ENCODE results near the gene OMP. TPM values are rescaled to one million over a fixed set of nuclear protein-coding genes. Genes with fewer than 3 reads are reported as not detected.
A peak's percentile ranks its signal among the peaks of the same experiment; 100 is the strongest.

The OMP gene
- total and polyA plus RNA-seq, 2 of the 13 experiments (the other 11 are each of a cell fraction or from before 2014, with no cell fraction given) = not detected

- H3K9ac ChIP-seq (ENCODE audit: insufficient read depth, low read depth, low read length) = no peak overlapping the region
- peak; percentile 92 for TF ChIP-seq ZNF768 (CRISPR knock-in tag; IDR thresholded peaks at IDR 0.05)
- TF ChIP-seq ZKSCAN1 (IDR thresholded peaks at IDR 0.05; ENCODE audit: low read length) = no peak
- ATAC-seq (peak; percentile 26), DNase-seq (ENCODE audit: low spot score) (no peak), FAIRE-seq (no peak)
- peaks cover 28% of the 10 kb centered on the region for H3K4me1 ChIP-seq (ENCODE audit: insufficient read depth, low read length)
- in situ Hi-C loops (cut with HindIII; ENCODE audit: extremely low pct_ligation_motif_present, low pct_unique_long_range_greater_than_20kb) = no loop called here
- no TSS peak for BruUV-seq (replicated peaks)
- H3K79me2 ChIP-seq (ENCODE audit: insufficient read depth, low read length) = no peaks in the 10 kb centered on the region
- ChIA-PET CTCF (ENCODE audit: low intra/inter-chr PET ratio, low total read pairs) (interaction anchor here (1.0 to 2.6 kb wide), 2 partner anchors 18 to 26 kb away, joined by 3 to 11 read pairs; no protein-coding TSS in a partner anchor), POLR2A (no interaction called here)
- no peaks in the 10 kb centered on the region for H3K36me3 ChIP-seq (replicated peaks in 1 of 2; ENCODE audit: control insufficient read depth in 1 of 2, insufficient read depth in 2 of 2, low read length in 2 of 2)
- 0 out of 2 replicates have a peak, but pooled peaks cover 2% of the 10 kb centered on the region for H4K20me1 ChIP-seq (ENCODE audit: insufficient read depth, low read length)
- no peak overlapping the region for H3K4me3 ChIP-seq (replicated peaks in 1 of 3; ENCODE audit: insufficient read depth in 1 of 3, low read depth in 2 of 3, low read length in 3 of 3)
- 0 out of 2 replicates have a peak overlapping the region, but pooled peaks have one; percentile 13 for H3K4me2 ChIP-seq (ENCODE audit: low read depth, low read length)
- intact Hi-C loops (cut with micrococcal nuclease; ENCODE audit: unreplicated experiment) = no loop called here
- no peak overlapping the region for H2AFZ ChIP-seq (ENCODE audit: low read length)
- WGBS (ENCODE audit: low lambda C conversion rate) = 74% methylated on average over 4 of the region's 8 CpGs
- no peaks in the 10 kb centered on the region for H3K9me3 ChIP-seq (ENCODE audit: low read length)
- H3K27me3 ChIP-seq (ENCODE audit: control insufficient read depth in 1 of 2, insufficient read depth in 2 of 2, low read length in 2 of 2) = peaks cover 7 to 52% of the 10 kb centered on the region in 2 experiments
- H3K27ac ChIP-seq (ENCODE audit: extremely low read length, insufficient read depth, low read length) = no peak overlapping the region
Measured at GRCh38 chr11:77072851-77073327, 29.8 kb upstream of the OMP start.

GRCh38 chr11:77073328-77074001, 29.2 kb upstream of the OMP start:
- in situ Hi-C loops (cut with HindIII; ENCODE audit: extremely low pct_ligation_motif_present, low pct_unique_long_range_greater_than_20kb) = no loop called here
- no peak overlapping the region for H3K4me3 ChIP-seq (replicated peaks in 1 of 3; ENCODE audit: insufficient read depth in 1 of 3, low read depth in 2 of 3, low read length in 3 of 3)
- DNase-seq (ENCODE audit: low spot score) (peak; percentile 45), ATAC-seq (peak; percentile 89), FAIRE-seq (no peak)
- H3K36me3 ChIP-seq (replicated peaks in 1 of 2; ENCODE audit: control insufficient read depth in 1 of 2, insufficient read depth in 2 of 2, low read length in 2 of 2) = no peaks in the 10 kb centered on the region
- no peaks in the 10 kb centered on the region for H3K9me3 ChIP-seq (ENCODE audit: low read length)
- BruUV-seq (replicated peaks) = no TSS peak
- POLR2A ChIA-PET = no interaction called here
- CTCF ChIA-PET (ENCODE audit: low intra/inter-chr PET ratio, low total read pairs) = interaction anchor here (1.0 to 2.6 kb wide), 2 partner anchors 18 to 27 kb away, joined by 3 to 11 read pairs; no protein-coding TSS in a partner anchor
- H4K20me1 ChIP-seq (ENCODE audit: insufficient read depth, low read length) = no peaks in the 10 kb centered on the region
- 0 out of 2 replicates have a peak overlapping the region, but pooled peaks have one; percentile 13 for H3K4me2 ChIP-seq (ENCODE audit: low read depth, low read length)
- H3K4me1 ChIP-seq (ENCODE audit: insufficient read depth, low read length) = peaks cover 25% of the 10 kb centered on the region
- intact Hi-C loops (cut with micrococcal nuclease; ENCODE audit: unreplicated experiment) = no loop called here
- no peak overlapping the region for H3K27ac ChIP-seq (ENCODE audit: extremely low read length, insufficient read depth, low read length)
- H3K79me2 ChIP-seq (ENCODE audit: insufficient read depth, low read length) = no peaks in the 10 kb centered on the region
- WGBS (ENCODE audit: low lambda C conversion rate) = 29% methylated on average over 9 of the region's 11 CpGs
- H2AFZ ChIP-seq (ENCODE audit: low read length) = no peak overlapping the region
- H3K27me3 ChIP-seq (ENCODE audit: control insufficient read depth in 1 of 2, insufficient read depth in 2 of 2, low read length in 2 of 2) = peaks cover 4 to 46% of the 10 kb centered on the region in 2 experiments
- no peak overlapping the region for H3K9ac ChIP-seq (ENCODE audit: insufficient read depth, low read depth, low read length)
- no peak for TF ChIP-seq E2F2 (CRISPR knock-in tag; IDR thresholded peaks at IDR 0.05; ENCODE audit: borderline replicate concordance)
- no peak for TF ChIP-seq ELF1 (CRISPR knock-in tag; IDR thresholded peaks at IDR 0.05)
- peak; percentile 39; the same call in 1 of the 2 replicates for TF ChIP-seq ZFX (CRISPR knock-in tag; IDR thresholded peaks at IDR 0.05; ENCODE audit: low read depth)
- TF ChIP-seq CERS6 (CRISPR knock-in tag; IDR thresholded peaks at IDR 0.05) = no peak
- no peak for TF ChIP-seq ZNF652 (CRISPR knock-in tag; IDR thresholded peaks at IDR 0.05; ENCODE audit: borderline replicate concordance, low read depth)
- no peak for TF ChIP-seq SMARCC2 (IDR thresholded peaks at IDR 0.05)
- no peak for TF ChIP-seq GZF1 (CRISPR knock-in tag; IDR thresholded peaks at IDR 0.05)
- TF ChIP-seq TCF7L2 (IDR thresholded peaks at IDR 0.05; ENCODE audit: low read depth, low read length) = no peak
- TF ChIP-seq ZBTB14 (CRISPR knock-in tag; IDR thresholded peaks at IDR 0.05) = no peak

Measured in HepG2 (cell line).